HAP-1 (cell line): ENCODE results near the gene MAP3K20.
"Not testable (repeated sequence)": the region's sequence is repeated elsewhere in the genome, so short reads cannot be mapped to it uniquely, and the experiment has no call there.

Source experiments
- DNase-seq, 2 experiments: peaks; one replicate each; pipeline ENCODE4 v3.0.0-alpha.2; 2016 to 2020; ENCODE audit warnings: low spot score in 2 of 2
- H3K27me3 ChIP-seq: fragments of 250-450 bp; sonication (Bioruptor Pico); 2 replicates; pipeline ENCODE4 v1.5.1; 2020; ENCODE audit warnings: low read depth, mild to moderate bottlenecking, moderate library complexity
- H3K36me3 ChIP-seq: fragments of 250-450 bp; sonication (Bioruptor Pico); replicated peaks from 2 replicates; pipeline ENCODE4 v1.5.1; 2020; ENCODE audit warnings: mild to moderate bottlenecking
- H3K4me1 ChIP-seq: fragments of 250-450 bp; sonication (Bioruptor Pico); 2 replicates; pipeline ENCODE4 v1.5.1; 2020; ENCODE audit warnings: mild to moderate bottlenecking
- H3K4me3 ChIP-seq: fragments of 250-450 bp; sonication (Bioruptor Pico); 2 replicates; pipeline ENCODE4 v1.5.1; 2020; ENCODE audit warnings: mild to moderate bottlenecking, moderate library complexity
- H3K9me3 ChIP-seq: fragments of 250-450 bp; sonication (Bioruptor Pico); 2 replicates; pipeline ENCODE4 v1.5.1; 2020; ENCODE audit warnings: mild to moderate bottlenecking, moderate library complexity
- in situ Hi-C: fragments of 300-500 bp; cut with MboI; formaldehyde crosslinking; loops from 3 replicates; pipeline ENCODE4 v1.14.3; 2020; ENCODE audit warnings: low sequenced_read_pairs, inconsistent platforms, mixed read lengths

Gene MAP3K20

DNA sequence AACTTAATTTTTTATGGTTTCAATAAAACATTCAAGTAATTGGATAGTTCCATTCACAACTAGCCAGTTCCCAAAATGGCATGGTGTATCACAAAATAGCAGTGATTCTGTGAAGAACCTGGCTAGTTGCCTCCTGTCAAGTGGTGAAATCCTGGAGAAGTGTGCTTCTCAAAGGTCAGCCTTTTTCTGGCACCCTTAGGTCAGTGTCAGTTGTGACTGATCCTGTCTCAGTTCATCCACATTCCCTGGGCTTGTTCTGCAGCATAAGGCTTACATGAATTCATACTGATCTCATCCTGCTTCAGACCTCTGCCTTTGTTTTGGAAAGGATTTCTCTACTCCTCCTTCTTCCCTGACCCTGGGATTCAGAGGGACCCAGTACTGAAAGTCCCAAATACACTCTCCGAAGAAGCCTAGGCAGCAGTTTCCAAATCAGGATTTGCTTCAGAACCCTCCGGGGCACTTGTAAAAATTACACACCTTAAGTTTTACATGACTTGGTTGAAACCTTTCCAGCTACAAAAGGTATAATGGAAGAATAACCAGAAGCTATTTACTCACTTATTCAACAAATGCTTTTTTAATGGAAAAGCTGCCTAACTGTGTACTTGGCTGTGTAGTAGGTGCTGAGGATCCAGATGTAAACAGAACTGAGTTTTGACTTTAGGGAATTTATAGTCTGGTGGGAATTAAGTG is 11.0 kb downstream of the MAP3K20 start:
- Histone ChIP-seq H3K9me3 (no peaks in the 10 kb centered on the region), H3K4me3 (no peak overlapping the region), H3K36me3 (no peaks in the 10 kb centered on the region; the same call in 1 of the 2 replicates), H3K27me3 (no peaks in the 10 kb centered on the region), H3K4me1 (no peaks in the 10 kb centered on the region; the same call in 1 of the 2 replicates)
- in situ Hi-C loops, result no loop called here
- no peak for DNase-seq

DNA sequence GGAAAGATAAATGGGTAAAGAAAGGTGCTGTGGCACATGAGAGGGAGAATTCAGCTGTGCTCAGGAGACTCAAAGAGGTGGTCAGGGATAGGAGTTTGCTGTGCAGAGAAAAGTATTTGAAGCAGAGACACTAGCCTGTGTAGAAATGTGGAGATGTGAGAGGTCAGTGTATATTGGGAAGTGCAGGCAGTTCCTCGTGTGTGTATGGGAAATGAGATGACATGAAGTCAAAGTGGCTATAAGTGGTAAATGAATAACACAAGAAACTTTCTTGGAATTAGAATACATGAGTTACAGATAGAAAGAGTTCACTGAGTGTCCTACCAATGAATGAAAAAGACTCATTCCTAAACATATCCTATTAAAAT is 11.6 kb downstream of the MAP3K20 start:
- in situ Hi-C loops, result no loop called here
- H3K4me3 ChIP-seq, result no peak overlapping the region
- H3K36me3 ChIP-seq, result no peaks in the 10 kb centered on the region; the same call in 1 of the 2 replicates
- H3K4me1 ChIP-seq, result no peaks in the 10 kb centered on the region; the same call in 1 of the 2 replicates
- H3K9me3 ChIP-seq, result no peaks in the 10 kb centered on the region
- no peak for DNase-seq
- no peaks in the 10 kb centered on the region for H3K27me3 ChIP-seq

DNA sequence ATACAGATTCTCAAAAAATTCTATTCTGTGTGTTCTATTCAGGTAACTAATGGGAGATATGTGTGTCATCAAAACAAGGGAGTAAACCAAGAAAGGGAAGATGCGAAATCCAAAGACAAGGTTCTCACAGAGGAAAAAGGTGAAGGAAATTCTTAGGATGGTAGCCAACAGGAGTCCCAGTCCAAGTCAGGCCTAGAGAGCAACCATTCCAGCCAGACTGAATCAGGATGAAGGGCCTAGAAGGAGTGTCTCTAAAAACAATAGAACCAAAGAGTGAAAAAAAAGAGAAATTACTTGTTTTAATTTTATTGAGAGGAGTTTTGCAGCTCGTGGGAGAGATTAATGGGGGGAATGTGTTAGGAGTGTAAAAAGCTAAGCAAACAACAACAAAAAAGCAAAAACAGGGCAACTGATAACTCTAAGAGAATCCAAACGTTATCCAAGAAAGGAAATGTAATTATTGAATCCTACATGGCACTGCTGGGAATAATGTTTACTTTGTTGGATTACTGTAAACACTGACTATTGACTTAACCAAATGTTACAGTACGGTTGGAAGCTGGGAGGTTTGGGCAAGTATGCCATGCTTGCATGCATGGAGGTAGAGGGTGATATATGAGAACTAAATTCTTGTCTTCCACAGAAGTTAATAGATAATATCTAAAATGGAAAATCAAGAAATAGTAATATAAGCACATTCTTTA is 12.3 kb downstream of the MAP3K20 start:
- Histone ChIP-seq H3K9me3 (no peaks in the 10 kb centered on the region), H3K27me3 (no peaks in the 10 kb centered on the region), H3K4me3 (no peak overlapping the region), H3K4me1 (no peaks in the 10 kb centered on the region; the same call in 1 of the 2 replicates), H3K36me3 (peaks cover 2% of the 10 kb centered on the region; the same call in 1 of the 2 replicates)
- DNase-seq, result no peak
- in situ Hi-C loops, result no loop called here

DNA sequence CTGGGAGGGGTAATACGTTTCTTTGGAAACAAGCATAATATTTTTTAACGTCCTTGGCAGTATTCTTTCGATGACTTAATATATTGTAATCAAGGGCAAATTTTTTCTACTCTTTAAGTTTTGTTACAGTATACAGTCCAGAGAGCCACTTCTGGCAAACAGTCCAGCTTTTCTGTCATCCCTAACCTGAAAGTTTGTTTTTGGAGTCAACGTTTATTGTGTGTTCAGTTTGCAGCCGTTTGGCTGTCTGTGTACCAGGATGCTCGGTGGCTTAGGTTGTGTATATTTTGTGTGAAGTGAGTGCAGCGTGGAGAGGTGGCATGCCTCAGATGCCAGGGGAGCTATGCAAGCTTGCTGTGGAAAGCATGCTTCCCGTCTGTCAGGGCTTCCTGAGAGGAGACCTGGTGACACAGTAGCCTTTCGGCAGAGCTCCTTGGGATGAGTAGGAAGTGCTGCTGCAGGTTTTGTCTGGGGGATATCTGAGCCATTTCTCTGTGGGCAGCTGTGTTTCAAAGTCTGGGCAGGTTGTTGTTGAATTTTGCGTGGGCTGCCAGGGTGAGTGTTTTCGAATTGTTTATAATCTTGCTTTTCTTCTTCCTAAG is 14.7 kb downstream of the MAP3K20 start:
- no peaks in the 10 kb centered on the region for H3K9me3 ChIP-seq

DNA sequence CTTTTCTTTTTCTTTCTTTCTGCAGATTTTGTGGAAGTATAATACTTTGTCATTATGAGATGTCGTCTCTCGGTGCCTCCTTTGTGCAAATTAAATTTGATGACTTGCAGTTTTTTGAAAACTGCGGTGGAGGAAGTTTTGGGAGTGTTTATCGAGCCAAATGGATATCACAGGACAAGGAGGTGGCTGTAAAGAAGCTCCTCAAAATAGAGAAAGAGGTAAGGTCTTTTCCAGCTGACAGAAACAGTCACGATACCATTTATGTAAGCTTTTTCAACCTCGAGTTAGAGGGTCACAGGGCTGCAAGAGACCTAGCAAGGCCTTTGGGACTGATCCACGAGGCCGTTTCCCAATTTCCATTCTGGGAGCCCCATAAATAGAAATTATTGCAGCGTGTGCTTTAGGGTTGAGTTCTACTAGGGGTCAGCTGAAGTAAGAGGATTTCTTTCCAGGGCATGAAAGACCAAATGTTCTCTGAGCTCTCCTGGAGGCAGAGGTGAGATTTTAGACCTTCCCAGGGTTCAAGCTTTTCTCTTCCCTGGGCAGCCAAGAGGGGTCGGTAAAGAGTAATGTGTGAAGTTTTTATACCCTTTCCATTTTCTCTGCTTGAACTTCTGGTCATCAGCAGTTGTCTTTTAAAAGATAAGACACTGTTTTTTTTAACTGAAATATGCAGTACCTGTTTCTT is 15.5 kb downstream of the MAP3K20 start:
- no peak overlapping the region for H3K4me3 ChIP-seq
- no peaks in the 10 kb centered on the region; the same call in 1 of the 2 replicates for H3K4me1 ChIP-seq
- no peak for DNase-seq
- no peaks in the 10 kb centered on the region for H3K9me3 ChIP-seq
- in situ Hi-C loops, result no loop called here
- H3K36me3 ChIP-seq, result peaks cover 9% of the 10 kb centered on the region; the same call in 1 of the 2 replicates
- no peaks in the 10 kb centered on the region for H3K27me3 ChIP-seq

More for the DNA sequence above, 14.7 kb downstream of the MAP3K20 start:
- H3K36me3 ChIP-seq, result peaks cover 9% of the 10 kb centered on the region; the same call in 1 of the 2 replicates
- no peaks in the 10 kb centered on the region; the same call in 1 of the 2 replicates for H3K4me1 ChIP-seq
- DNase-seq, result no peak
- H3K27me3 ChIP-seq, result no peaks in the 10 kb centered on the region
- in situ Hi-C loops, result no loop called here
- no peak overlapping the region for H3K4me3 ChIP-seq

DNA sequence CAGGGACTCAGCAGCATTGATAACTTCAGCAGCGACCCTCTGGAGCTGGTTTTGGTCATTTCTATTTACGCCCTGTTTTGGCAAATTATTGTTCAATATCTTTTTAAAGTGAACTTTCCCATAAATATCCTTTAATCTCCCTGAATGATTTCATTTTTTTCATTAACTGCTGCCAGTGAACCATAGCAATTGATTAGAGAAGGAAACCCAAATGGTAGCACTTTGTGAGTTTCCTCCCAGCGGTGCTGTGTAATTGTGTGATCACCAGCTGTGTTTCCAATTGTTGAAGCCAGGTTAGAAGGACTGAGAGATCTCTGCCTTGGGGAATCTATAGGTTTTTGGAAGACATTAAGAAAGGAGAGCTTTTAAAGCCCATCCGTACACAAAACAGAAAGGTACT is 16.3 kb downstream of the MAP3K20 start:
- Histone ChIP-seq H3K36me3 (peaks cover 9% of the 10 kb centered on the region; the same call in 1 of the 2 replicates), H3K4me1 (no peaks in the 10 kb centered on the region), H3K27me3 (no peaks in the 10 kb centered on the region), H3K9me3 (no peaks in the 10 kb centered on the region), H3K4me3 (no peak overlapping the region)
- in situ Hi-C loops, result no loop called here
- no peak for DNase-seq

DNA sequence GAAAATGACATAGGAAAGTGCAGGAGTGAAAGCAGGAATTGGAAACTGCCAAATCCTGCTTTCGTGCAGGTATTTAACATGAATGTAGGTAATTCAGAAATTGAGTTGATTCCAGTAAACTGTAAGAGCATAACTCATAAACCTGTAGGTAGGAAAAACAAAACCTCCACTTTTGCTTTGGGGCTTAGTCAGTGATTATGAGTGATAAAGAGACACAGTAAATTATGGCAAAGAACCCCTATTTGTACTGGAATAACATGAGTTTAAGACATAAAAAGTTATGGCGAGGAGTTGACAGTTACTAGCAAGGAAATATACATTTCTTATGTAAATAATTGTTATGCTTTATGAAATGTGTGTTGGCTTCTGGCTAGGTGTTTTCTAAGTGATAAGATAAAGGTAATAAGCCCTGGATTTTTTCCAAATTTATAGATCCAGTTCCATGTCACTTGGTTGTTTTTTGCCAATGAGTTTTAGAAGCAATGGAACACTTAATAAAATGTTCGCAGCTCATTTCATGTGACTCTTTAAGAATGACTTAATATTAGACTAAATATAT is 17.3 kb downstream of the MAP3K20 start:
- DNase-seq, result no peak
- peaks cover 9% of the 10 kb centered on the region; the same call in 1 of the 2 replicates for H3K36me3 ChIP-seq
- no peaks in the 10 kb centered on the region for H3K4me1 ChIP-seq
- no peak overlapping the region for H3K4me3 ChIP-seq
- H3K27me3 ChIP-seq, result no peaks in the 10 kb centered on the region
- in situ Hi-C loops, result no loop called here
- H3K9me3 ChIP-seq, result no peaks in the 10 kb centered on the region

DNA sequence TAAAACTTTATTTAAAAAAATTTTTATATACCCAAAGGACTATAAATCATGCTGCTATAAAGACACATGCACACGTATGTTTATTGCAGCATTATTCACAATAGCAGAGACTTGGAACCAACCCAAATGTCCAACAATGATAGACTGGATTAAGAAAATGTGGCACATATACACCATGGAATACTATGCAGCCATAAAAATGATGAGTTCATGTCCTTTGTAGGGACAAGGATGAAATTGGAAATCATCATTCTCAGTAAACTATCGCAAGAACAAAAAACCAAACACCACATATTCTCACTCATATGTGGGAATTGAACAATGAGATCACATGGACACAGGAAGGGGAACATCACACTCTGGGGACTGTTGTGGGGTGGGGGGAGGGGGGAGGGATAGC is 18.0 kb downstream of the MAP3K20 start:
- in situ Hi-C loops, H3K36me3 ChIP-seq, DNase-seq: not testable (repeated sequence)

DNA sequence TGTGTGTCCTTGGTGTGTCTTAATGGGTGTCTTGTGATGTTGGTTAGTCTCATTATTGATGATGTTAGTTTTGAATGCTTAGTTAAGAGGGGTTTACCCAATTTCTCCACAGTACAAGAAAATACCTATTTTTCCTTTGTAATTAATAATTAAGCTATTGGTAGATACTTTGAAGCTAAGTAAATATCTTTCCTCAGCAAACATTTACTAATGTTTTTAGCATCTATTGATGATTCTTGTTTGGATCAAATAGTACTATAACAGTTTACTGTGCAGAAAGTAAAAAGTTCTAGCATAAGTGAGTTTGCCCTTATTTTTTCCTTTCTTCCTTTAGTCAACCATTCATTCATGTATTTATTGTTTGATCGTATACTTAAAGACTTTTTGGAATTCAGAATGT is 19.1 kb downstream of the MAP3K20 start:
- Histone ChIP-seq H3K27me3 (no peaks in the 10 kb centered on the region), H3K36me3 (peaks cover 9% of the 10 kb centered on the region; the same call in 1 of the 2 replicates), H3K9me3 (no peaks in the 10 kb centered on the region), H3K4me1 (no peaks in the 10 kb centered on the region), H3K4me3 (no peak overlapping the region)
- in situ Hi-C loops, result no loop called here
- no peak for DNase-seq

More for the DNA sequence above, 18.0 kb downstream of the MAP3K20 start:
- not testable (repeated sequence) for H3K4me1 ChIP-seq, H3K4me3 ChIP-seq, H3K9me3 ChIP-seq, H3K27me3 ChIP-seq

DNA sequence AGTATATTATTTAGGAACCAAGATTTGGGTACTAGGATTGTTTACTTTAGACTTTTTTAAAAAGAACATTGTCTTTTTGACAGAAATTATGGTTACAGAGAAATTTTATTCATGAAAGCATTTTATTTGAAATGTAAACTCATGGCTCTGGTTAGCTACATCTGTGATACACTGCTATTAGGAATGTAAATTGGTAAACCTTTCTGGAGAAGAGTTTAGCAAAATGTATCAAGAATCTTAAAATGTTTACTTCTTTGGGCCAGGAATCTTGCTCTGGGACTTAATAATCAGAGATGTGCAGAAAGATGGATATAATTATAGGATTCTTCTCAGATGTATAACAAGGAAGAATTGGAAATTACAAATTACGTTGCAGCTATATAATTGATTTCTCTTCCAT is 19.7 kb downstream of the MAP3K20 start:
- DNase-seq, result no peak
- Histone ChIP-seq H3K9me3 (no peaks in the 10 kb centered on the region), H3K4me1 (no peaks in the 10 kb centered on the region), H3K36me3 (peaks cover 9% of the 10 kb centered on the region; the same call in 1 of the 2 replicates), H3K4me3 (no peak overlapping the region), H3K27me3 (no peaks in the 10 kb centered on the region)
- in situ Hi-C loops, result no loop called here

DNA sequence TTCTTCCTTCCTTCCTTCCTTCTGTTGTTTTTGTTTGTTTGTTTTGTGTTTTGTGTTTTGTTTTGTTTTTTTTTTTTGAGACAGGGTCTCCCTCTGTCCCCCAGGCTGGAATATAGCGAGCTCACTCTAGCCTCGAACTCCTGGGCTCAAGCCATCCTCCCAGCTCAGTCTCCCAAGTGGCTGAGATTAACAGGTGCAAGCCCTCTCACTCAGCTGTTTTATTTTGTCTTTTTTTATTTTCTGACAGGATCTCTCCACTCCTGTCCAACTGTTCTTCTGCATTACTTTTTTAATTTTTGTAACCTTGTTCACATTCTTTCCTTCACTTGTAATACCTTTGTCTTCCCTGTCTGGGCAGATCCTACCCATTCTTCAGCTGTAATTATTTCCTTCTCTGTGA is 23.6 kb downstream of the MAP3K20 start:
- DNase-seq, result no peak
- in situ Hi-C loops, result no loop called here
- H3K36me3 ChIP-seq, result no peaks in the 10 kb centered on the region
- no peaks in the 10 kb centered on the region for H3K27me3 ChIP-seq
- no peaks in the 10 kb centered on the region; the same call in 1 of the 2 replicates for H3K4me1 ChIP-seq
- H3K9me3 ChIP-seq, result no peaks in the 10 kb centered on the region
- H3K4me3 ChIP-seq, result no peak overlapping the region

DNA sequence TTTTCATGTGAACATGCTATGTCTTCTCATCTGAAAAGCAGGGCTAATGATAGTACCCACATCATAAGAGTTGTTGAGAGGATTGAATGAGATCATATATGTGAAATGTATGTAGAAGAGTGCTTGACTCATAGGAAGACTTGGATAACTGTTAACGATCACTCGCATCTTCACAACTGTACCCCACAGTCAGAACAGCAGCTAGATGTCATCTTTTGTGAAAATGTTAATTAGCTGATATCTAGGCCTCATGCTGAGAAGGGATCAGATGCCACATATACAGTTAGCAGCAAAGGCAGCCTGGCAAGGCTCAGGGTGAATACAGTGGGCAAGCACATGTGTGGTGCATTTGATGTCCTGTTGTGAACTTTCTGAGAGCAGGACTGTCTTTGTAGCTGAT is 24.2 kb downstream of the MAP3K20 start:
- Histone ChIP-seq H3K27me3 (no peaks in the 10 kb centered on the region), H3K36me3 (no peaks in the 10 kb centered on the region), H3K4me3 (no peak overlapping the region), H3K9me3 (no peaks in the 10 kb centered on the region), H3K4me1 (no peaks in the 10 kb centered on the region; the same call in 1 of the 2 replicates)
- no peak for DNase-seq
- in situ Hi-C loops, result no loop called here

DNA sequence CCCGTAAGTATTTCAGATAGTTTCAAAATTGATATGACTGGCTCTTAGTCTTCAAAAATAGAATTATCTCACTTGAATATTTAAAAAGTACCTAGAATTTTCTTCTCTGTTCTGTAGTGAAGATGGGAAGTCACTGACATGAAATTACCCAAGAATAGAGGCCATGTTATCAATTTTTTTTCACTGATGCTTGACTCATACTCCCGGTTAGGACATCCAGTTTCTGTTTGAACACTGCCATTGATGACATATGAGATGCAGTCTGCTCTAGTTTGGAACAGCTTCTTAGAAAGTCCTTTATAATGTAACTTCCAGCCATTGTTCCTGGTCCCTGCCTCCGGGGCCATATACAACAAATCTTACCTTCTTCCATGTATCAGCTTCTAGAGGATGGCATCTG is 26.0 kb downstream of the MAP3K20 start:
- Histone ChIP-seq H3K4me1 (no peaks in the 10 kb centered on the region; the same call in 1 of the 2 replicates), H3K9me3 (no peaks in the 10 kb centered on the region), H3K4me3 (no peak overlapping the region), H3K36me3 (no peaks in the 10 kb centered on the region), H3K27me3 (no peaks in the 10 kb centered on the region)
- no peak for DNase-seq
- in situ Hi-C loops, result no loop called here
